ENCODE results near the gene UBE2S.
A peak's percentile ranks its signal among the peaks of the same experiment; 100 is the strongest.

Gene UBE2S

GRCh38 chr19:55383279-55384130 lies 24.1 kb downstream of the UBE2S start:
- peak; percentile 90 for DNase-seq (ENCODE audit: low spot score)

GRCh38 chr19:55382522-55383054 lies 25.0 kb downstream of the UBE2S start:
- no peak for DNase-seq (ENCODE audit: low spot score)

- DNase-seq (ENCODE audit: low spot score), result no peak
Measured at GRCh38 chr19:55382013-55382412, 25.6 kb downstream of the UBE2S start.

- DNase-seq (ENCODE audit: low spot score), result no peak
Measured at GRCh38 chr19:55379174-55379573, 28.4 kb downstream of the UBE2S start.

GRCh38 chr19:55377356-55378131 lies 30.0 kb downstream of the UBE2S start:
- no peak for DNase-seq (ENCODE audit: low spot score)

GRCh38 chr19:55376241-55376933 lies 31.2 kb downstream of the UBE2S start, which contains the start of gene TMEM190:
TMEM190 (plus strand) TSS chr19:55376826; CDS start chr19:55376854, 28 bp downstream.
- DNase-seq (ENCODE audit: low spot score), result no peak

GRCh38 chr19:55373993-55374757 lies 33.4 kb downstream of the UBE2S start:
- peak; percentile 59 for DNase-seq (ENCODE audit: low spot score)

- DNase-seq (ENCODE audit: low spot score), result no peak
Measured at GRCh38 chr19:55373306-55373992, 34.1 kb downstream of the UBE2S start.

- no peak for DNase-seq (ENCODE audit: low spot score)
Measured at GRCh38 chr19:55372316-55373081, 35.1 kb downstream of the UBE2S start.

GRCh38 chr19:55370305-55370988 lies 37.1 kb downstream of the UBE2S start, which contains the start of gene IL11:
IL11 (minus strand) TSS chr19:55370463; CDS start chr19:55370310, 153 bp downstream.
- no peak for DNase-seq (ENCODE audit: low spot score)

- DNase-seq (ENCODE audit: low spot score), result peak; percentile 93
Measured at GRCh38 chr19:55369653-55370304, 37.8 kb downstream of the UBE2S start.

- DNase-seq (ENCODE audit: low spot score), result peak; percentile 74
Measured at GRCh38 chr19:55368701-55369563, 38.7 kb downstream of the UBE2S start.

GRCh38 chr19:55368106-55368505 lies 39.5 kb downstream of the UBE2S start:
- DNase-seq (ENCODE audit: low spot score), result no peak

GRCh38 chr19:55366790-55367189 lies 40.8 kb downstream of the UBE2S start:
- no peak for DNase-seq (ENCODE audit: low spot score)

- no peak for DNase-seq (ENCODE audit: low spot score)
Measured at GRCh38 chr19:55365964-55366363, 41.6 kb downstream of the UBE2S start.

GRCh38 chr19:55365245-55365644 lies 42.3 kb downstream of the UBE2S start:
- DNase-seq (ENCODE audit: low spot score), result no peak

- DNase-seq (ENCODE audit: low spot score), result no peak
Measured at GRCh38 chr19:55362990-55363716, 44.4 kb downstream of the UBE2S start, which contains the start of gene GARIN5B. GARIN5B (minus strand) TSS chr19:55363260; CDS start chr19:55363066, 194 bp downstream.
